Choroid plexus epithelial cell (primary cell): Measurements from ENCODE around the gene TGFBR3.
A peak's percentile ranks its signal among the peaks of the same experiment; 100 is the strongest.

Experiments
- DNase-seq: peaks from one replicate; pipeline ENCODE4 v3.0.0-alpha.2; 2010; ENCODE audit warnings: low read depth
- H3K4me3 ChIP-seq: 2 replicates; pipeline ENCODE4 v1.5.1; 2011; ENCODE audit warnings: low read depth, mild to moderate bottlenecking, control low read depth, low read length, moderate library complexity
- CTCF ChIP-seq: conservative IDR thresholded peaks from 2 replicates; pipeline ENCODE4 v1.5.1; 2011; ENCODE audit warnings: low read depth, mild to moderate bottlenecking, control low read depth, inconsistent platforms, low read length, moderate library complexity

The TGFBR3 gene

GRCh38 chr1:91768786-91769725 is 116.9 kb downstream of the TGFBR3 start:
- TF ChIP-seq CTCF, result no peak
- H3K4me3 ChIP-seq, result no peak overlapping the region
- peak; percentile 48 for DNase-seq

- no peak overlapping the region for H3K4me3 ChIP-seq
- no peak for TF ChIP-seq CTCF
- DNase-seq, result no peak
Observed at GRCh38 chr1:91768120-91768519, 117.8 kb downstream of the TGFBR3 start.

- no peak for DNase-seq
- TF ChIP-seq CTCF, result no peak
- no peak overlapping the region for H3K4me3 ChIP-seq
Observed at GRCh38 chr1:91766883-91767282, 119.1 kb downstream of the TGFBR3 start.

- TF ChIP-seq CTCF, result no peak
Observed at GRCh38 chr1:91765880-91766443, 120.0 kb downstream of the TGFBR3 start.

GRCh38 chr1:91765293-91765692 is 120.7 kb downstream of the TGFBR3 start:
- TF ChIP-seq CTCF, result no peak
- no peak for DNase-seq
- no peak overlapping the region for H3K4me3 ChIP-seq

More at GRCh38 chr1:91765880-91766443, 120.0 kb downstream of the TGFBR3 start:
- H3K4me3 ChIP-seq, result no peak overlapping the region
- no peak for DNase-seq

- TF ChIP-seq CTCF, result peak; percentile 14
- H3K4me3 ChIP-seq, result no peak overlapping the region
- DNase-seq, result no peak
Observed at GRCh38 chr1:91764471-91765115, 121.4 kb downstream of the TGFBR3 start.
